H9 (cell line): ENCODE results near the gene AQP12A. TPM values are rescaled to one million over a fixed set of nuclear protein-coding genes. Genes with fewer than 3 reads are reported as not detected.
"Not testable (repeated sequence)": the region's sequence is repeated elsewhere in the genome, so short reads cannot be mapped to it uniquely, and the experiment has no call there.

Experiments used
- DNase-seq: peaks from one replicate; pipeline ENCODE4 v3.0.0-alpha.2; 2017
- H2AFZ ChIP-seq: one replicate; pipeline ENCODE4 v1.6.1; 2013; ENCODE audit warnings: mild to moderate bottlenecking, low read length, control low read depth, moderate library complexity
- H2AK5ac ChIP-seq: 2 replicates; pipeline ENCODE4 v1.6.1; 2013; ENCODE audit warnings: low read length, control low read depth, mixed read lengths; ENCODE audit not compliant: insufficient read length
- H2BK120ac ChIP-seq: one replicate; pipeline ENCODE4 v1.6.1; 2013; ENCODE audit warnings: low read depth, mild to moderate bottlenecking, low read length, control low read depth, inconsistent platforms; ENCODE audit not compliant: poor library complexity, severe bottlenecking
- H2BK12ac ChIP-seq: 2 replicates; pipeline ENCODE4 v1.6.1; 2013; ENCODE audit warnings: low read length, control low read depth, mixed read lengths, low read depth; ENCODE audit not compliant: insufficient read length
- H2BK15ac ChIP-seq: 2 replicates; pipeline ENCODE4 v1.6.1; 2013; ENCODE audit warnings: low read depth, low read length, control low read depth
- H2BK20ac ChIP-seq: one replicate; pipeline ENCODE4 v1.6.1; 2013; ENCODE audit warnings: low read depth, mild to moderate bottlenecking, low read length, control low read depth, inconsistent platforms; ENCODE audit not compliant: poor library complexity, severe bottlenecking
- H2BK5ac ChIP-seq: 2 replicates; pipeline ENCODE4 v1.6.1; 2013; ENCODE audit warnings: low read length, control low read depth, mixed read lengths; ENCODE audit not compliant: insufficient read length
- H3K14ac ChIP-seq: 2 replicates; pipeline ENCODE4 v1.6.1; 2013; ENCODE audit warnings: low read length, control low read depth; ENCODE audit not compliant: insufficient read depth
- H3K18ac ChIP-seq: 2 replicates; pipeline ENCODE4 v1.6.1; 2013; ENCODE audit warnings: low read depth, mild to moderate bottlenecking, mixed read lengths, low read length, control low read depth; ENCODE audit not compliant: insufficient read length
- H3K23ac ChIP-seq: 2 replicates; pipeline ENCODE4 v1.6.1; 2013; ENCODE audit warnings: low read length, control low read depth, mixed read lengths, low read depth; ENCODE audit not compliant: insufficient read length
- H3K23me2 ChIP-seq: 2 replicates; pipeline ENCODE4 v1.6.1; 2013; ENCODE audit warnings: low read depth, mild to moderate bottlenecking, mixed read lengths, low read length, control low read depth; ENCODE audit not compliant: insufficient read length, poor library complexity, severe bottlenecking
- H3K27ac ChIP-seq: 2 replicates; pipeline ENCODE4 v1.5.1; 2013; ENCODE audit warnings: low read length, control low read depth, mixed read lengths, low read depth; ENCODE audit not compliant: insufficient read length
- H3K27me3 ChIP-seq: 2 replicates; pipeline ENCODE4 v1.6.1; 2013; ENCODE audit warnings: low read length, control low read depth, inconsistent platforms; ENCODE audit not compliant: insufficient read depth
- H3K4ac ChIP-seq: 2 replicates; pipeline ENCODE4 v1.6.1; 2013; ENCODE audit warnings: low read depth, mild to moderate bottlenecking, control low read depth, inconsistent platforms, low read length, moderate library complexity
- H3K4me1 ChIP-seq: 2 replicates; pipeline ENCODE4 v1.6.1; 2013; ENCODE audit warnings: low read length, control low read depth, inconsistent platforms; ENCODE audit not compliant: insufficient read depth
- H3K4me2 ChIP-seq: 2 replicates; pipeline ENCODE4 v1.6.1; 2013; ENCODE audit warnings: low read length, control low read depth, mixed read lengths; ENCODE audit not compliant: insufficient read length, insufficient read depth
- H3K56ac ChIP-seq: 2 replicates; pipeline ENCODE4 v1.6.1; 2013; ENCODE audit warnings: low read depth, mild to moderate bottlenecking, mixed read lengths, low read length, control low read depth; ENCODE audit not compliant: insufficient read length
- H3K79me1 ChIP-seq: 2 replicates; pipeline ENCODE4 v1.6.1; 2013; ENCODE audit warnings: low read depth, mild to moderate bottlenecking, moderate library complexity, low read length, control low read depth, inconsistent platforms; ENCODE audit not compliant: insufficient read depth, poor library complexity, severe bottlenecking
- H3K79me2 ChIP-seq: 2 replicates; pipeline ENCODE4 v1.6.1; 2013; ENCODE audit warnings: low read length, control low read depth, inconsistent platforms; ENCODE audit not compliant: insufficient read depth
- H3K9ac ChIP-seq: 2 replicates; pipeline ENCODE4 v1.6.1; 2013; ENCODE audit warnings: low read length, control low read depth, mixed read lengths; ENCODE audit not compliant: insufficient read length; ENCODE audit errors: extremely low read depth
- H3K9me3 ChIP-seq: one replicate; pipeline ENCODE4 v1.6.1; 2013; ENCODE audit warnings: low read depth, low read length, inconsistent platforms; ENCODE audit not compliant: control insufficient read depth
- H3T11ph ChIP-seq: one replicate; pipeline ENCODE4 v1.6.1; 2013; ENCODE audit warnings: mild to moderate bottlenecking, low read length, control low read depth, inconsistent platforms
- H4K20me1 ChIP-seq: one replicate; pipeline ENCODE4 v1.6.1; 2013; ENCODE audit not compliant: control insufficient read depth, insufficient read length, insufficient read depth
- H4K5ac ChIP-seq: 2 replicates; pipeline ENCODE4 v1.6.1; 2013; ENCODE audit warnings: low read depth, mild to moderate bottlenecking, mixed read lengths, low read length, control low read depth; ENCODE audit not compliant: insufficient read length
- H4K8ac ChIP-seq: replicated peaks from 2 replicates; pipeline ENCODE4 v1.6.1; 2013; ENCODE audit warnings: low read length, control low read depth, mixed read lengths, low read depth; ENCODE audit not compliant: insufficient read length
- H4K91ac ChIP-seq: 2 replicates; pipeline ENCODE4 v1.6.1; 2013; ENCODE audit warnings: low read depth, mild to moderate bottlenecking, moderate library complexity, mixed read lengths, low read length, control low read depth; ENCODE audit not compliant: insufficient read length
- H3K27ac Mint-ChIP-seq, 3 experiments: 2 replicates in 2 of 3; 3 replicates in 1 of 3; pipeline ENCODE4 v1.8.0; 2020 to 2021; ENCODE audit warnings: mixed read lengths in 3 of 3, mild to moderate bottlenecking in 1 of 3, moderate library complexity in 1 of 3
- H3K27me3 Mint-ChIP-seq: 2 replicates; pipeline ENCODE4 v1.8.0; 2021; ENCODE audit warnings: low read depth, mild to moderate bottlenecking, moderate library complexity, mixed read lengths
- H3K36me3 Mint-ChIP-seq, 3 experiments: 2 replicates in 2 of 3; 3 replicates in 1 of 3; pipeline ENCODE4 v1.8.0; 2020 to 2021; ENCODE audit warnings: low read depth in 3 of 3, mixed read lengths in 3 of 3; ENCODE audit not compliant: insufficient read depth in 1 of 3
- H3K4me1 Mint-ChIP-seq, 2 experiments: 2 replicates each; pipeline ENCODE4 v1.8.0; 2020; ENCODE audit warnings: mixed read lengths in 2 of 2
- H3K4me3 Mint-ChIP-seq, 2 experiments: 2 replicates in 1 of 2; 3 replicates in 1 of 2; pipeline ENCODE4 v1.8.0; 2020 to 2021; ENCODE audit warnings: mild to moderate bottlenecking in 2 of 2, mixed read lengths in 2 of 2, moderate library complexity in 1 of 2
- H3K9me3 Mint-ChIP-seq, 2 experiments: 2 replicates in 1 of 2; 3 replicates in 1 of 2; pipeline ENCODE4 v1.8.0; 2020; ENCODE audit warnings: mild to moderate bottlenecking in 2 of 2, mixed read lengths in 2 of 2, moderate library complexity in 1 of 2
- WGBS: extraction: QIAGEN DNeasy Blood & Tissue Kit; methylation state at CpG from one replicate; pipeline ENCODE4 v1.1.7; 2013; ENCODE audit warnings: missing lambda C conversion rate, low lambda C conversion rate, mixed read lengths; ENCODE audit not compliant: insufficient read length; ENCODE audit errors: extremely low coverage; 5-methylcytosine and 5-hydroxymethylcytosine counted together
- total RNA-seq: library from RNA; stranded (reverse); gene quantifications from 2 replicates; pipeline ENCODE4 v1.2.1, GENCODE V29; 2021

The AQP12A gene
- total RNA-seq, 1 experiment from 2014 or later, result not detected

- not testable (repeated sequence) for H4K5ac ChIP-seq, H3K14ac ChIP-seq, H3K4me2 ChIP-seq, H3K27me3 ChIP-seq, H3K27me3 Mint-ChIP-seq, H3K56ac ChIP-seq, H3K9me3 Mint-ChIP-seq, H2BK5ac ChIP-seq, H3K4me1 Mint-ChIP-seq, H2BK20ac ChIP-seq, H2AFZ ChIP-seq, H3T11ph ChIP-seq, H3K23me2 ChIP-seq, H3K9ac ChIP-seq, H3K4ac ChIP-seq, H2BK12ac ChIP-seq, H3K23ac ChIP-seq, H3K18ac ChIP-seq, DNase-seq, H2BK120ac ChIP-seq, H4K8ac ChIP-seq, H3K9me3 ChIP-seq, H3K27ac ChIP-seq, H3K4me3 Mint-ChIP-seq, H3K36me3 Mint-ChIP-seq, H3K79me1 ChIP-seq, H4K20me1 ChIP-seq, H3K4me1 ChIP-seq, H4K91ac ChIP-seq, H2BK15ac ChIP-seq, H2AK5ac ChIP-seq, H3K79me2 ChIP-seq, H3K27ac Mint-ChIP-seq
- no CpG with 5 or more reads among the region's 19 CpGs for WGBS
These were observed 12.8 kb upstream of the AQP12A start for GRCh38 chr2:240678909-240679308.

GRCh38 chr2:240680185-240680584, 11.5 kb upstream of the AQP12A start:
- not testable (repeated sequence) for H4K5ac ChIP-seq, H3K27ac ChIP-seq, H2AK5ac ChIP-seq, H4K91ac ChIP-seq, H3K4me2 ChIP-seq, H3K4me3 Mint-ChIP-seq, H3K4me1 ChIP-seq, H3K79me1 ChIP-seq, H2BK20ac ChIP-seq, H3K27me3 ChIP-seq, H3K18ac ChIP-seq, H2BK5ac ChIP-seq, H2BK120ac ChIP-seq, H2BK15ac ChIP-seq, H2BK12ac ChIP-seq, H3K79me2 ChIP-seq, H3K9me3 Mint-ChIP-seq, DNase-seq, H3K27me3 Mint-ChIP-seq, H3K27ac Mint-ChIP-seq, H3T11ph ChIP-seq, H3K4ac ChIP-seq, H3K23ac ChIP-seq, H3K9ac ChIP-seq, H3K36me3 Mint-ChIP-seq, H3K23me2 ChIP-seq, H3K56ac ChIP-seq, H3K4me1 Mint-ChIP-seq, H2AFZ ChIP-seq, H3K14ac ChIP-seq, H4K8ac ChIP-seq, H3K9me3 ChIP-seq, H4K20me1 ChIP-seq
- no CpG with 5 or more reads among the region's 11 CpGs for WGBS
